ENCODE data around the gene PPP1CC.
A peak's percentile ranks its signal among the peaks of the same experiment; 100 is the strongest.
"Not testable (repeated sequence)": the region's sequence is repeated elsewhere in the genome, so short reads cannot be mapped to it uniquely, and the experiment has no call there.

Gene PPP1CC

DNA sequence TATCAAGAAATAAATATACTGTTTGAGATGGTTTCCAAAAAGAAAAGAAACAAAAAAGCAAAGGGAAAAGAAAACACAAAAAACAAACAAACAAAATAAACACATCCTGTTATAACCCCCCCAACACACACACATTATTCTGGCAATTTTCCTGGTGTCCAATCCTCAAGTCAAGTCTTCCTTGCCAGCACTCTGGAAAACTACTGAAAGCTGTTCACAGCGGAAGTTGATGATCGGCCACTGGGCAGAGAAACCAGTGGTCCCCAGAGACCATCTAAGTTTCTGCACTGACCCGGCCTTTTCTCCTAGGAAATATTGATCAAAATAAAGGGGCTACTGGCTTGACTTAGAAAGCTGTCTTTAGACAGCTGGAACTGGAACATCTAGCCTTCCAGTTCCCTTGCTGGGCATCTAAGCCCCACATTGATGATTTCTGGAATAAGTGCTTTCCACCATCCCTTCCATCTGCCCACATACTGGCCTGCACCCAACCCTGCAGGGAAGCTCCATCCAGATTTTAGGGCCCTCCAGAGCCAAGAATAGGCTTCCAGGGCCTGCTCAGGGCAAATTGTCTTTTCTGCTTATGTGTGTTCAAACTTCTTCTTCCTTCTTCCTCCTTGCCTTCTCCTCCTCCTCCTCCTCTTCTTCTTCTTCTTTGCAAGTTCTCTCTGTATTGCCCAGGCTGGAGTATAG lies 11.6 kb upstream of the PPP1CC start:
- no peak for DNase-seq

DNA sequence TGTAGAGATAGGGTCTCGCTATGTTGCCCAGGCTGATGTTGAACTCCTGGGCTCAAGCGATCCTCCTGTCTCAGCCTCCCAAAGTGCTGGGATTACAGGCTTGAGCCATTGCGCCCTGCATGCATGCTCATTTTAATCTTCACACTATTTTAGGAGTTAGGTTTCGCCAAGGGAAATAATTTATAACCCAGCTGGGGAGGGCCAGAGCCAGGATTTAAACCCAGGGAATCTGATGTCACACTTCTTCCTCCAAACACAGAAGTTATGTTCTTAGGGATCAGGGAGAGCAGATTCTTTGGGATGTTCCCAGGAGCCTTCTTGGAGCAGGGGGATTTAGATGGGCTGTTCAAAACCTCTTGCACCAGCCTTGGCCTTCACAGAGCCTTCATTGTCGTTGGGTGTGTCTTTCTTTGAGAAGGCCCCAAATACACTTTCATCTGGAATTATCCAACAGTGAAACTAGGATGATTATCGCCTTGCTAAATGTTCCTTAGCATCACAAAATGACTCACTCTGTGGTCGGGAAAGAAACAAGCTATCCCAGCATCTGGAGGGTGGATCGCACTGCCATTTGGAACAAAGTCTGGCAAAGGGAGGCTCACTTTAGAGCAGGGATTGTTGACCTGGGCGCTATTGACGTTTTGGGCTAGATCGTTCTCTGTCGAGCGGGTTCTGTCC lies 8.2 kb upstream of the PPP1CC start:
- no peak for DNase-seq

DNA sequence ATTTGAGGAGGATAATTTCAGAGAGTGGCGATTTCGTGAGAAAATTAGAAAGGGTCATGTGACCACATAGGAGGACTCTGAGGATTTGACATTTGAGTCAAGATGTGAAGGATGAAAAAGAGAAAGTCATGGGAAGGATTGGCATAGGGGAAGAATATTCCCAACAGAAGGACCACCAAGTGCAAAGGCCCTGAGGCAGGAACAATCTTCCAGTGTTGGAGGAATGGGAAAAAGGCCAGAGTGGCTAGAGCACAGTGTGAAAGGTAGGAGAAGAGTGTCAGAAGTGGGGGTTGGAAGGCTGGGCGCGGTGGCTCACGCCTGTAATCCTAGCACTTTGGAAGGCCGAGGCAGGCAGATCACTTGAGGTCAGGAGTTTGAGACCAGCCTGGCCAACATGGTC lies 3.9 kb upstream of the PPP1CC start:
- no peak for DNase-seq

DNA sequence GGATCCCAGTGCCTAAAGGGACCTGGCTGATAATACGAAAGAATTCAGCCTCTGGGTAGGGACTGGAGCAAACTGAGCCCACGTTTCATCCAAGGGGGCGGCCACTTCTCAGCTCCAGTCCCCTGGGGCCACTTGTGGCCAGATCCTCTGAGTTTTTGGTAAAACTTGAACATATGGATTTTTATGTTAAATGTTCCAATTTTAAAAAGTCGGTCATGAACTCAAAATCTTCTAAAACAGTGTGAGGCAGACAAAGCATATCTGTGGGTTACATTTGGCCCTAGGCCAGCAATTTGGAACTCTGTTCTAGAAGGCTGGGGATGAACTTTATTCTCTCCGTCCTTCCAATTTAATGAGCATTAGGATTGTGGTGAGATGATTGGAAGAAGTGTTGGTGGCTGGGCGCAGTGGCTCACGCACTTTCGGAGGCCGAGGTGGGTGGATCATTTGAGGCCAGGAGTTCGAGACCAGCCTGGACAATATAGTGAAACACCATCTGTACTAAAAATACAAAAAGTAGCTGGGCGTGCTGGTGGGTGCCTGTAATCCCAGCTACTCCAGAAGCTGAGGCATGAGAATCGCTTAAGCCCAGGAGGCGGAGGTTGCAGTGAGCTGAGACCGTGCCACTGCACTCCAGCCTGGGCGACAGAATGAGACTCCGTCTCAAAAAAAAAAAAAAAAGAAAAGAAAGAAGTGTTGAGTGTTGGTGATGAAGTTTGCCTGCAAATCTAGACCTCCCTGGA lies 3.0 kb upstream of the PPP1CC start:
- no peak for DNase-seq

DNA sequence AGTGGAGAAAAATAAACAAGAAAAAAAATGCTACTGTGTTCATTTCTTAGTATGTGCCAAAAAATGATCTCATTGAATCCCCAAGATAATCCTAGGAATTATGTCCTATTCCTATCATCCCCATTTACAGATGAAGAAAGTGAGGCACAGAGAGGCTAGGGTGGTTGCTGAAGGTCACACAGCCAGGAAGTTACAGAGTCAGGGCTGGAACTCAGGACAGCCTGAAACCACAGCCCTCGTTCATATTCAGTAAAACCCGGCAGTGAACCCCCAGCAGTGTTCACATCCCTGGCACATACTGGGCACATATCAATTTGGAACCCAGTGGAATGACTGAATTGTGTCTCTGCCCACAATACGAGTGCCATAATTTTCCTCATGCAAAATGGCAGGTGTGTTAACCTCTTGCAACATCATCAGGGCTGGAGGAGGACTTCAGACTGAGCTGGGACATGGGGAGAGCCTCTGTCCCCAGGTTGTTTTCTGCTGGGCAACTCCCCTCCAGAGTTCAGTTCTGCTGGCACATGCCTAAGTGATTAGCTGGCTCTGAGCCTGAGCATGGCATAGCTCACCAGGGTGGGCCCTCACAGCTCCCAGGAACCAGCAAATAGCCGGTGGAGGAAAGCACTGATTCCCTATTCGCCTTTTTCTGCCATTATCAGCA lies 2.0 kb upstream of the PPP1CC start:
- DNase-seq, result no peak

DNA sequence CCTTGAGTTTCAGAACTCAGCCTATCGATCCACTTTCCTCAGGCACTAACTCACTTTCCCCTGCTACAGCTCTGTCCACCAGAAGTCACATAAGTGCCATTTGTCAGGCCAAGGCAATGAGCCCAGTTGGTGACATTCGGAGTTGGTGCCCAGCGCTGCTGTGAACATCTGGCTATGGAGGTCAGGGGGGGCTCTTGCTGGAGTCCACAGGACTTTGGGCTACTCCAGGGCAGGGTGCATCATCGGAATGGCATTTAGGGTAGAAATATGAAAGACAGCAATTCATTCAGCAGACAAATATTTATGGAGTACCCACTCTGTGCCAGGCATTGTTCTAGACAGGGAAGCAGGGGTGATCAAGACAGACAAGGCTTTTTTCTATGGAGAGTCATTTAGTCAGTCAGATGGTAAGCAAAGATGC lies 1.5 kb upstream of the PPP1CC start:
- DNase-seq, result no peak

DNA sequence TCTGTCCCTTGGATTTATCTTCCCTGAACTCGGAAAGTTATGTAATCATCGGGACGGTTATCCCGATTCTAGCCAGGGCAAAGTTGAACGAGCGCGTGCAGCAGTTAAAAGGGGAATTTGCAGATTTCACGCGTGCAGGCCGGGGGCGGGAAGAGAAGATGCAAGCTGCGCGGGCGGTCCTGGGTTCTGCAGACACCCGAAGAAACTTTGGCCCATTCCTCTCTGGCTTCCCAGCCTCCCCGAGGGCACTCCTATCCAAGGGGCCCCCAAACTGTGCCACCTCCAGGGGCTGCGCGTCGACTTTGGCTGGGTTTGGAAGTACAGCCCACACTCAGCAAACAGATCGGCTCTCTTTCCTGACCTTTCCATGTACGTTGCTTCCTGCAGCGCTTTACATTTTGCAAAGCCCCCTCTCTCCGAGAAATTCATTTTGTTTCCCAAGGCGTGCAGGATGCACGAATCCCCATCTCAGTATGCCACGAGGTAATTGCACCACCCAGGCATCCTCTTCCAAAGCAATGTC lies 941 bp upstream of the PPP1CC start:
- no peak for DNase-seq

DNA sequence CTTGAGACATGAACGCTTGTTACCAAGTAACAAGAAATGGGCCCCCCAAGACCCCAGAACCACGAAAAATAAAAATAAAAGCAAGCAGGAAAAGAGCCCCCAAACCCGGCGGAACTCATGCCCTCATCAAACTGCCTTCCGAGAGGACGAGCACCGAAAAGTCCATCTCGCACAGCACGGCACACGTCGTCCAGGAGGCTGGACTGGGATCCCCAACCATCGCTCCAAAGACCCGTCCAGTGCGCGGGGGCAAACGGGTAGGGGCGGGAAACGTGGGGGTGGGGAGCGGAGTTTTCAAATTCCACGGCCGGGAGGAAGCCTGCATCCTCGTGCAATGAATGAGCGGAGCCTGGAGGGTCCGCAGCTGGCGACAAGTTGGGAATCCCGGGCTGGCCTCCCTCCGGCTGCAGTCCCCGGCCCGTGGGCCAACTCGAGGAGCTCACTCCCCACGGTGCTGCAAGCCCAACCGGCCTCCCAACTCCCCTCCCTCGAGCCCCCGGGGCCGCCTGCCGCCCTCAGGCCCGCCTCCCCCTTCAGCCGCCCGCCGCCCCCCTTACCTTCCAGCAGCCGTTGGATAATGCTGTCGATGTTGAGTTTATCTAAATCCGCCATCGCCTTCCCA lies 484 bp downstream of the PPP1CC start:
- DNase-seq, result no peak

DNA sequence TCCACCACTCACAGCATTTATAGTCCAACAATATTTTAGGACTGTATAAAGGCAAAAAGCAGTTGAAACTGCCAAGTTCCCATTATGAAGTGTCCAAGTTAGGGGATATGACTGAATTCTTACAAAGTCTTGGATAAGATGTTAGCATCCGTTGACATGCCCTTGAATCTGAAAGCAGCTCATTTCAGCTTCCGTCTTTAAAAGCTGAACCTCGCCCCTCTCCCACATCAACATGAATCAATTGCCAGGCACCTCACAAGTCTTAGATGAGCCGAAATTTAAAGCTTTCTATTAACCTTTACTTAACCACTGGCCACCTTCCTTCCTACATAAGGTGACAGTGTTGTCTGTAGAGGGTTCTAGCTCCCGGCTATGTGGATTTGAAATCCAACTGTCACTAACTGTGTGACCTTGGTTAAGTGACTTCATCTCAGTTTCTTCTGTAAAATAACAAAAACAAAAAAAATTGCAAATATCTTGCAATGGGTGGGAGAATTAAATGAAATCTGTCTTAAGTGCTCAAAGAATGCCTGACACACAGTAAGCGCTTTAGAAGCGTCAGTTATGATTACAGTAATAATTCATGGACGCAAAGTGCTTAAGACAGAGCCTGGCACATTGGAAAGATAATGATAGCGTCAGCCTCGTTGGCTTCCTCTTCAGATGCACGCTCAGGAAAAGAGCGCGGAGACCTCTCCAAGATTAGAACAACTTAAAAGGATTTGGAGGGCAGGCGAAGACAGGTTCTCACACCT lies 1.2 kb downstream of the PPP1CC start:
- DNase-seq, result peak in 3 of 6 experiments; percentile 17 to 46 (median 27)

DNA sequence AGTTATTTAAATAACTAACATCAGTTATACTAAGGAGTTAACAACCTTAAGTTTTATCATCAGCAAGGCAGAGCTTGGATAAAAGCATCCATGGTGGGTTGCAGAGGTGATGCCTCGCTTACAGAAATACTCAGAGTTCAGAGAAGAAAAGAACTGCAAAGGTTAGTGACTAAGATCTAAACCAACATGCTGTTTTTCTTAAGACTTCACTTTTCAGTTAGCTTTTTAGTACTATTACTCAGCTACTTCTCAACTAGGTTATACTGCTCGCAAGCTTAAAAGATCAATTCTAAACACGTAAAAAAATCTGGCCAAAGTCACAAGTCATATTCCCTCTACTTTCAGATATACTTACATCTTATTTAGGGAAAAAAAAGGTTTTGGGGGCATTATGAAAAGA lies 2.8 kb downstream of the PPP1CC start:
- DNase-seq, result no peak

DNA sequence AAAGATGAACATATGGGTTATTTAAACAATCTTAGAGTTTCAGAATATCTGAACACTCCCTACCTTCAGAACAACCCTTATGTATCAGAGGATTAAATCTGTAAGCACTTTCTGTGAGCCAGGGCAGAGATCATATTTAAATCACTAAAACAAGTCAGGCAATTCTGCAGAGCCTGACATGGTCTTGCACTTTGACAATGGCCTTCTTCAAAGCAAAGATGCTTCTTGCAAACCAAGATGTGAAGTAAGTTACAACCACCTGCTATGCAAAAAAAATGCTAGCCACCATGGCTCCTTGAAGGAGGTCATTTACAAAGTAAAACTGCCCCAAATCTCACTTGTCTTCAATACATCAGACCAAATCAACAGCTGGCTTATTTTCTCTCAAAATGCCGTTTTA lies 3.2 kb downstream of the PPP1CC start:
- no peak for DNase-seq

DNA sequence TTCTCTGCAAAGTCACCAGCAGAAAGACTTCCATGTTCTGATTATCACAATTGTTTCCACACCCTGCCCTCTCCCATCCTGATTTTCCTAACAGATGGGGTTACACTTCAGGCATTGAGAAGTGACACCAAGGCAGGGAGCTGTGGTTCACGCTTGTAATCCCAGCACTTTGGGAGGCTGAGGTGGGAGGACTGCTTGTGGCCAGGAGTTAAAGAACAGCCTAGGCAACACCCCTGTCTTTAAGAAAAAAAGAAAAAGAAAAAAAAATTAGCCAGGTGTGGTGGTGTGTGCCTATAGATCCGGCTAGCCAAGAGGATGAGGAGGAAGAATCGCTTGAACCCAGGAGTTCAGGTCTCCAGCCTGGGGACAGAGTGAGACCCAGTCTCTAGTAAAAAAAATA lies 5.2 kb downstream of the PPP1CC start:
- DNase-seq, result no peak

DNA sequence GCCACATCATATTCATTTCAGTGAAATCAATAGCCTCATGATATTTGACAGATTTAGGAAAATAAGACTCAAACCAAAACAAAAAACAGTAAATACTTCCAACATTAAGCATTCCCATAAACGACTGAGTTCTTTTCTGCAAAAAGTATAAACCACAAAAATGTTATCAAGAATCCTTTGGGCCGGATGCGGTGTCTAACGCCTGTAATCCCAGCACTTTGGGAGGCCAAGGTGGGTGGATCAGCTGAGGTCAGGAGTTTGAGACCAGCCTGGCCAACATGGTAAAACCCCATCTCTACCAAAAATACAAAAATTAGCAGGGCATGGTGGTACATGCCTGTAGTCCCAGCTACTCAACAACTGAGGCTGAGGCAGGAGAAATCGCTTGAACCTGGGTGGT lies 5.7 kb downstream of the PPP1CC start:
- not testable (repeated sequence) for DNase-seq

DNA sequence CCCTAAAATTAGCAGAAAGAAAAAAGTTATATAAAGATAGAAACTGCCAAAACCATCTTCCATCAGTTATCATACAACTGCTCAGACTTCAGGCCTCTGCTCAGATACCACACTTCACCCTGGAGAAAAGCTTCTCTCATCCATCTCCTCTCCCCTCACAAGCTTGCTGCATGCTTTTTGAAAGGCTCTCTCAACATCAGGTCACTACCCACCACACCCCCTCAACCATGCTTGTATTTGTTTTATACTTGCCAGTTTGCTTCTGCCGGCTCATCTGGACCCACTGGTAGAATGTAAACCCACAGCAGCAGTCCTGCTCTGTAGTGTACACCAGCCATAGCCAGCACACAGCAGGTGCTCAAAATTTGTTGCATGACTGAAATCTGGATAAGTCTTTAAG lies 8.8 kb downstream of the PPP1CC start:
- DNase-seq, result no peak

DNA sequence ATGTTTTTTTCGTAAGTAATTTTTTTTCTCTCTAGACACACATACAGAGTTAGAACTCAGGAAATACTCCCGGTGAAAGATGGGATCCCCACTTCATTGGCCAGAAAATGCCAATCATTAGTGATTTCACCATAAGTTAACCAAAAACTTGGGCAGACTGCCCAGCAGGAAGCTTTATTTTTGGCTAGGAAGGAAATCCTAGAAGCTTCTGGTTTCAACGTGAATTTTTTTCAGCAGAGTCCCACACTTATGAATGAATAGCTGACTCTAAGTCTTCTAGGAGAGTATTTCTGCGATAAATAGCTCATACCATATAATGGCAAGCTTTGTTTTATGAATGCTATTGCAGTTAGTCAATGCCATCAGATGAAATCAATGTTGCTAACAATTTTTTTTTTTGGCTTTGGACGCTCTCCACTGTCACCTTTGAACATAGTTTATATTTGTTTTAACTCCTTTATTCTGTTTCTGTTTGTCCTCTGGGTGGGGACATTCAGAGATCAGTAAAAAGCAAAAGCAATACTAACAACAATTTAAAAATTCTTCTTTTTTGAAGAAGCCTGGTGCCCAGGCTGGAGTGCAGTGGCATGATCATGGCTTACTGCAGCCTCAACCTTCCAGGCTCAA lies 9.5 kb downstream of the PPP1CC start:
- no peak for DNase-seq

DNA sequence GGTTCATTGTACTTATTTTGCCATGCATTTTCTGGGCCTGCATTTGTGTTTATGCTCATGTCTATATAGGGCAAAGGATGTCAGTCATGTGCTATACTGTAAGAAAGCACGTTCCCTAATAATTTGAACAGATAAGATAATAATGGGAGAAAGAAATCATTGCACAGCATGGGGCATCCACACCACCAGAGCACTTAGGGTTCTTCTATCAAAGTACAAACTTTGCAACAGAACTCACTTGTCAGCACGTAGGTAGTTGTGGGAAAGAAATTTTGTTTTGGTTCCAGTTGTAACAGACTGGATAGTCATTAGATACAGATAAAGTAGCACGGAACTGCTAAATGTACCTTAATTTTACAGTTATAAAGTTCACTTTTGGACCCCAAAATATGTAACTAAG lies 10.1 kb downstream of the PPP1CC start:
- no peak for DNase-seq

DNA sequence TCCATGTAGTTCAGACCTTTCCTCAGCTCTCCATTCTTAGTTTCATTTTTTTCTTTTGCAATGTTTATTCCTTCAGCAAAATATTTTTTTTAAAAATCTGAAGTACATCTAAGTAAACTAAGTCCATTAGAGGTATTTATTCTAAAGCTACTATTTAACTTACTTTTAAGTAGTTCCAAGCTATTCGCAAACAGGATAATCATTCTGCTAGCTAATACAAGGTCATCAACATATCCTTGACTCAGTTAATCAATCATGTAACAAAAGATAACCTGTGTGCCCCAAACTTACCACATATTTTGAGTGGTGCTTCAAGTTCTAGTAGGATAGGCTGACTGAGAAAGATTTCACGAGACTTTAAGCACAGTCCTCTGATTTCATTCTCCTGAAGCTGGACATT lies 11.2 kb downstream of the PPP1CC start:
- DNase-seq, result no peak

DNA sequence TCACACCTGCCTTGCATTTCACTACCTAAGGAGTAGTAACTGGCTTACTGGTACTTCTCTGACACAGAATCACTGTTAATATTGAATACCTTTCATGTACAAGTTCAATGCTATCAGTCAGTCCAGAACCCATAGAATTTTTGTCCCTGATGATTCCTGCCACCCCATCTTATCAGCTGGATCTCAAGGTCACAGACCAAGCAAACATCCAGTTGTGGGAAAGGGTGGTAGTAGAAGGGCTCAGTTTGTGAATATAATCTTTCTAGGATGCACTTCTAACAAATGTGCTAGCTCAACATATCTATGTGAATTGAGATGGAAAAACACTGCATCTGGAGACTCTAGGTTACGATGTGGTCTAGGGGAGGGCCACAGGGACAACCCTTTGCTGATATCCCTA lies 14.1 kb downstream of the PPP1CC start:
- no peak for DNase-seq

DNA sequence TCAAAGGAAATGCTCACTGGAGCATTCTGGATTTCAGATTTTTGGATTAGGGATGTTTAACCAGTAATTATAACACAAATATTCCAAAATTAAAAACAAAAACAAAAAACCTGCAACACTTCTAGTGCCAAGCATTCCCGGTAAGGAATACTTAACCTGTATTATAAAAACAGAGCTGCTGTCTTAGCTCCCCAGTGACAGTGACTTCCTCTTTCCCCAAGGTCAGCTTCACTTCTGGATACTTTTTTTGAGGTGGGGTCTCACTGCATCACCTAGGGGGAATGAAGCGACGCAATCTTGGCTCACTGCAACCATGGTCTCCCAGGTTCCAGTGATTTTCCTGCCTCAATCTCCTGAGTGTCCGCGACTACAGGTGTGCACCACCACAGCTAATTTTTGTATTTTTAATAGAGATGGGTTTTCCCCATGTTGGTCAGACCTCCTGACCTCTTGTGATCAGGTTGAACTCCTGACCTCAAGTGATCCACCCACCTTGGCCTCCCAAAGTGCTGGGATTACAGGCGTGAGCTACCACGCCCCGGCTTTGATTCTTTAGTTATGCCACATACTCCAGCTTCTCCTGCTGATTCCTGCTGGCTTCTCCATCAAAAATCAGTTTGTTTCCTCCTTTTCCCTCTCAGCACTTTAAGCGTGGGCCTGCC lies 15.9 kb downstream of the PPP1CC start:
- DNase-seq, result no peak

DNA sequence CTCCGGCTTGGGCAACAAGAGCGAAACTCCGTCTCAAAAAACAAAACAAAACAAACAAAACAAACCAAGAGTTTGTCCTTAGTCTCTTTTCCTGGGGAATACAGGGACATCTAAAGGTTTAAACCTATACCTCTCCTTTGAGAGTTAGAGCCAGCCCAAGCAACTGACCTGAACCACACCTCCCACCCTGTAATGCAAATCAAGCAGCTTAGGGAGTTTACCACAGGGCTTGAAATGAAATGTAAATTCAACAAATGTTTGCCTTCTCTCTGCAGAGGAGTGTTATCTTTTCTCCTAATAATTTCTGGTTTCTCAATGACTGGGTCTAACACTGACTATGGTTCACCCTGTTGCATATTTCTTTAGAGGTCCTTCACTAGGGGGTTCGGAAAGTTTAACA lies 16.7 kb downstream of the PPP1CC start:
- no peak for DNase-seq

DNA sequence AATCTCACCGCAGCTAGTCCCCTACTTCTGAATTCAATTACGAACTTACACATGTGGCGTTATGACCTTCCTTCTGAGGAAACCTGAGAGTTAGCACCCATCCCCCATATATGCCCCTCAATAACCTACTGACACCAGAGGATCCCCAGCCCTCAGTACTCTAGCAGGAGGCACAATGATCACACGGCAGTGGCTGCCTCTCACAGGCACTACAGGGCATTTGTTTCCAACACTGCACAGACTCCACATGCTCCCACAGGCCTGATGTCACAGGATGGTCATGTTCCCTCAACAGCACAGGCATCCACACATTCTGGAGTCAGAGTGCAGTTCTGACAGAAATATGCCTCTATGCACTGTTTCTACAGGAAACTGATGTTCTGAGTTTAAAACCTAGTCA lies 17.4 kb downstream of the PPP1CC start:
- no peak for DNase-seq
